SK-N-SH (cell line): Measurements from ENCODE around the gene CCDC93. TPM values are rescaled to one million over a fixed set of nuclear protein-coding genes. Genes with fewer than 3 reads are reported as not detected.

Experiments used
- CTCF ChIA-PET: fragments of 300-600, 350-600 bp; formaldehyde crosslinking; extraction: SDS; loops from one replicate; lab custom pipeline; 2021; lab: Yijun Ruan, JAX
- POLR2A ChIA-PET: fragments of 350-600 bp; sonication (Branson Sonifier 250); formaldehyde crosslinking; extraction: SDS; loops from one replicate; lab custom pipeline; 2020; ENCODE audit warnings: antibody characterized with exemption, inconsistent platforms; lab: Yijun Ruan, JAX
- DNase-seq: peaks from one replicate; pipeline ENCODE4 v3.0.0; 2012
- H2AFZ ChIP-seq: fragments of 200-600 bp; sonication (generic); 2 replicates; pipeline ENCODE4 v1.8.1; 2016; ENCODE audit warnings: antibody characterized with exemption, mild to moderate bottlenecking, low read depth
- H3F3A ChIP-seq: fragments of 200-600 bp; sonication (generic); replicated peaks from 2 replicates; pipeline ENCODE3; 2016; ENCODE audit warnings: antibody characterized with exemption, mild to moderate bottlenecking; ENCODE audit not compliant: insufficient read depth
- H3K27ac ChIP-seq, 2 experiments: fragments of 200-500 bp in 1 of 2; fragments of 200-600 bp in 1 of 2; sonication (Bioruptor generic) in 1 of 2; sonication (generic), shearing (Covaris generic) in 1 of 2; 2 replicates each; pipeline versions ENCODE4 v1.5.1 to v1.6.1; 2014 to 2016; ENCODE audit warnings: low read depth in 2 of 2, inconsistent platforms in 1 of 2, low read length in 1 of 2, mild to moderate bottlenecking in 1 of 2, mixed read lengths in 1 of 2
- H3K27me3 ChIP-seq: fragments of 200-600 bp; sonication (generic), shearing (Covaris generic); 2 replicates; pipeline ENCODE4 v1.6.1; 2016; ENCODE audit warnings: mixed run types; ENCODE audit not compliant: insufficient read depth
- H3K36me3 ChIP-seq, 2 experiments: fragments of 200-500 bp in 1 of 2; fragments of 200-600 bp in 1 of 2; sonication (Bioruptor generic) in 1 of 2; sonication (generic) in 1 of 2; replicated peaks in 1 of 2; 2 replicates each; pipeline versions ENCODE3 to v1.5.1; 2014 to 2016; ENCODE audit warnings: low read length in 1 of 2, mild to moderate bottlenecking in 1 of 2; ENCODE audit not compliant: insufficient read depth in 2 of 2, control insufficient read depth in 1 of 2
- H3K4me1 ChIP-seq, 2 experiments: fragments of 200-500 bp in 1 of 2; fragments of 200-600 bp in 1 of 2; sonication (Bioruptor generic) in 1 of 2; sonication (generic), shearing (Covaris generic) in 1 of 2; 2 replicates each; pipeline versions ENCODE4 v1.5.1 to v1.6.1; 2014 to 2016; ENCODE audit warnings: low read depth in 1 of 2, low read length in 1 of 2, mixed run types in 1 of 2; ENCODE audit not compliant: insufficient read depth in 2 of 2, control insufficient read depth in 1 of 2
- H3K4me2 ChIP-seq: fragments of 200-600 bp; sonication (generic), shearing (Covaris generic); 2 replicates; pipeline ENCODE4 v1.6.1; 2017; ENCODE audit warnings: mixed run types
- H3K4me3 ChIP-seq, 2 experiments: fragments of 200-500 bp in 1 of 2; fragments of 200-600 bp in 1 of 2; sonication (Bioruptor generic) in 1 of 2; sonication (generic), shearing (Covaris generic) in 1 of 2; 2 replicates each; pipeline versions ENCODE4 v1.5.1 to v1.8.1; 2014 to 2016; ENCODE audit warnings: low read depth in 2 of 2, inconsistent platforms in 1 of 2, low read length in 1 of 2, mild to moderate bottlenecking in 1 of 2, mixed read lengths in 1 of 2, moderate library complexity in 1 of 2
- H3K79me2 ChIP-seq: fragments of 200-600 bp; sonication (generic); 2 replicates; pipeline ENCODE4 v1.8.1; 2017; ENCODE audit warnings: mild to moderate bottlenecking; ENCODE audit not compliant: insufficient read depth
- H3K9ac ChIP-seq: fragments of 200-600 bp; sonication (generic); 2 replicates; pipeline ENCODE4 v1.6.1; 2017; ENCODE audit warnings: mixed run types
- H3K9me2 ChIP-seq: fragments of 200-600 bp; sonication (generic); 2 replicates; pipeline ENCODE4 v1.6.1; 2017; ENCODE audit warnings: mixed run types
- H3K9me3 ChIP-seq: fragments of 200-600 bp; sonication (generic); 2 replicates; pipeline ENCODE4 v1.6.1; 2017; ENCODE audit warnings: mixed run types, mild to moderate bottlenecking, moderate library complexity
- H4K20me1 ChIP-seq: fragments of 200-600 bp; sonication (generic); 2 replicates; pipeline ENCODE4 v1.6.1; 2017; ENCODE audit warnings: mild to moderate bottlenecking, mixed run types; ENCODE audit not compliant: insufficient read depth
- EZH2phosphoT487 ChIP-seq: fragments of 200-600 bp; sonication (generic); IDR thresholded peaks from 2 replicates; pipeline ENCODE4 v1.6.1; 2017; ENCODE audit warnings: low read depth, mixed run types, mild to moderate bottlenecking, antibody characterized with exemption, moderate library complexity, borderline replicate concordance
- FOSL2 ChIP-seq: IDR thresholded peaks from 2 replicates; pipeline ENCODE4 v1.4.0; 2012; ENCODE audit warnings: low read depth, mild to moderate bottlenecking, moderate library complexity, borderline replicate concordance
- FOXJ3 ChIP-seq: sonication (generic); formaldehyde crosslinking; IDR thresholded peaks from 2 replicates; pipeline ENCODE4 v1.5.1; 2020; ENCODE audit warnings: mild to moderate bottlenecking, missing genetic modification reagents
- GATA2 ChIP-seq: sonication (generic); formaldehyde crosslinking; IDR thresholded peaks from 2 replicates; pipeline ENCODE4 v1.5.0; 2020; ENCODE audit warnings: mild to moderate bottlenecking, missing genetic modification reagents
- MEF2A ChIP-seq: IDR thresholded peaks from 2 replicates; pipeline ENCODE4 v1.4.0; 2012; ENCODE audit warnings: low read depth, borderline replicate concordance
- MXI1 ChIP-seq: IDR thresholded peaks from 2 replicates; pipeline ENCODE4 v1.6.1; 2012; ENCODE audit warnings: mild to moderate bottlenecking, low read depth, low read length, improper control_type of control experiment
- NFIC ChIP-seq: IDR thresholded peaks from 2 replicates; pipeline ENCODE4 v1.4.0; 2012; ENCODE audit warnings: borderline replicate concordance
- RAD21 ChIP-seq: IDR thresholded peaks from 2 replicates; pipeline ENCODE4 v1.6.1; 2012; ENCODE audit warnings: mild to moderate bottlenecking, low read length
- RFX5 ChIP-seq: IDR thresholded peaks from 2 replicates; pipeline ENCODE4 v1.6.1; 2012; ENCODE audit warnings: mild to moderate bottlenecking, improper control_type of control experiment, low read length
- SMC3 ChIP-seq: IDR thresholded peaks from 2 replicates; pipeline ENCODE4 v1.6.1; 2012; ENCODE audit warnings: low read depth, low read length, improper control_type of control experiment
- TAF1 ChIP-seq: IDR thresholded peaks from 2 replicates; pipeline ENCODE4 v1.6.1; 2012; ENCODE audit warnings: low read depth, mild to moderate bottlenecking, low read length, moderate library complexity, borderline replicate concordance
- YY1 ChIP-seq: IDR thresholded peaks from 2 replicates; pipeline ENCODE4 v1.4.0; 2012; ENCODE audit warnings: low read depth, mild to moderate bottlenecking
- WGBS: methylation state at CpG from one replicate; pipeline ENCODE4 v1.1.6; 2017; ENCODE audit warnings: low lambda C conversion rate; 5-methylcytosine and 5-hydroxymethylcytosine counted together
- polyA plus RNA-seq, 3 experiments: library from polyadenylated mRNA; depleted of rRNA; stranded (reverse); fragments of >200 nt; gene quantifications; 2 replicates each; pipeline ENCODE4 v1.2.3, GENCODE V29; 2012
- TF ChIP-seq, protein P1 (sequence below): fragments of 150-350 bp; IDR thresholded peaks from 2 replicates; pipeline ENCODE4 v1.6.1; 2016; ENCODE audit warnings: mild to moderate bottlenecking, low read depth, low read length
- TF ChIP-seq, protein P2 (sequence below): IDR thresholded peaks from 2 replicates; pipeline ENCODE4 v1.6.1; 2012; ENCODE audit warnings: mild to moderate bottlenecking, low read depth, low read length, moderate library complexity
- TF ChIP-seq, protein P3 (sequence below): IDR thresholded peaks from 2 replicates; pipeline ENCODE4 v1.4.0; 2012; ENCODE audit warnings: low read depth
- TF ChIP-seq, protein P4 (sequence below): IDR thresholded peaks from 2 replicates; pipeline ENCODE4 v1.4.0; 2012; ENCODE audit warnings: low read depth, borderline replicate concordance
- TF ChIP-seq, protein P5 (sequence below): fragments of 200-600 bp; sonication (generic); IDR thresholded peaks from 2 replicates; pipeline ENCODE4 v1.6.1; 2017; ENCODE audit warnings: antibody characterized with exemption, mild to moderate bottlenecking, moderate library complexity

The CCDC93 gene
- polyA plus RNA-seq, 1 of the 3 experiments (the other 2 are of a cell fraction), result 11.7 TPM

DNA sequence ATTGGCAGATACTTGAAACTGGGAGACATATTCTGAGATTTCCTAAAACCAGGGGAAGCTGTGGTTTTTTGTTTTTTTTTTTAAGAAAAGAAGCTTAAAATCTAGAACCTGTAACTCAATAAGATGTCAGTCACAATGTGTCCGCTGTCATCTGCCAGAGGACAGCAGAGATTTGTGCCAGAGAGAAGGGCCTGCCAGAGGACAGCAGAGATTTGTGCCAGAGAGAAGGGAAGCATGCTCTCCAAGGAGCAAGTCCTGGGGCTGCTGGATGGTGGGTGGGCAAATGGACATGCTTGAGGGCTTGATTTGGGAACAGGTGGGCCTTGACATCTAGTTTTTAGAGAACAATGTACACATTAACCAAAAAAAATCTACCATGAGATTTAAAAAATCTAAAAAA, 77.9 kb downstream of the CCDC93 start:
- H3K36me3 ChIP-seq, result peaks cover 71 to 100% of the 10 kb centered on the region in 2 experiments
- TF ChIP-seq RAD21, result no peak
- TF ChIP-seq, protein P1, sequence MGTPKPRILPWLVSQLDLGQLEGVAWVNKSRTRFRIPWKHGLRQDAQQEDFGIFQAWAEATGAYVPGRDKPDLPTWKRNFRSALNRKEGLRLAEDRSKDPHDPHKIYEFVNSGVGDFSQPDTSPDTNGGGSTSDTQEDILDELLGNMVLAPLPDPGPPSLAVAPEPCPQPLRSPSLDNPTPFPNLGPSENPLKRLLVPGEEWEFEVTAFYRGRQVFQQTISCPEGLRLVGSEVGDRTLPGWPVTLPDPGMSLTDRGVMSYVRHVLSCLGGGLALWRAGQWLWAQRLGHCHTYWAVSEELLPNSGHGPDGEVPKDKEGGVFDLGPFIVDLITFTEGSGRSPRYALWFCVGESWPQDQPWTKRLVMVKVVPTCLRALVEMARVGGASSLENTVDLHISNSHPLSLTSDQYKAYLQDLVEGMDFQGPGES, result no peak
- TF ChIP-seq SMC3, result no peak
- TF ChIP-seq MXI1, result no peak
- TF ChIP-seq, protein P2, sequence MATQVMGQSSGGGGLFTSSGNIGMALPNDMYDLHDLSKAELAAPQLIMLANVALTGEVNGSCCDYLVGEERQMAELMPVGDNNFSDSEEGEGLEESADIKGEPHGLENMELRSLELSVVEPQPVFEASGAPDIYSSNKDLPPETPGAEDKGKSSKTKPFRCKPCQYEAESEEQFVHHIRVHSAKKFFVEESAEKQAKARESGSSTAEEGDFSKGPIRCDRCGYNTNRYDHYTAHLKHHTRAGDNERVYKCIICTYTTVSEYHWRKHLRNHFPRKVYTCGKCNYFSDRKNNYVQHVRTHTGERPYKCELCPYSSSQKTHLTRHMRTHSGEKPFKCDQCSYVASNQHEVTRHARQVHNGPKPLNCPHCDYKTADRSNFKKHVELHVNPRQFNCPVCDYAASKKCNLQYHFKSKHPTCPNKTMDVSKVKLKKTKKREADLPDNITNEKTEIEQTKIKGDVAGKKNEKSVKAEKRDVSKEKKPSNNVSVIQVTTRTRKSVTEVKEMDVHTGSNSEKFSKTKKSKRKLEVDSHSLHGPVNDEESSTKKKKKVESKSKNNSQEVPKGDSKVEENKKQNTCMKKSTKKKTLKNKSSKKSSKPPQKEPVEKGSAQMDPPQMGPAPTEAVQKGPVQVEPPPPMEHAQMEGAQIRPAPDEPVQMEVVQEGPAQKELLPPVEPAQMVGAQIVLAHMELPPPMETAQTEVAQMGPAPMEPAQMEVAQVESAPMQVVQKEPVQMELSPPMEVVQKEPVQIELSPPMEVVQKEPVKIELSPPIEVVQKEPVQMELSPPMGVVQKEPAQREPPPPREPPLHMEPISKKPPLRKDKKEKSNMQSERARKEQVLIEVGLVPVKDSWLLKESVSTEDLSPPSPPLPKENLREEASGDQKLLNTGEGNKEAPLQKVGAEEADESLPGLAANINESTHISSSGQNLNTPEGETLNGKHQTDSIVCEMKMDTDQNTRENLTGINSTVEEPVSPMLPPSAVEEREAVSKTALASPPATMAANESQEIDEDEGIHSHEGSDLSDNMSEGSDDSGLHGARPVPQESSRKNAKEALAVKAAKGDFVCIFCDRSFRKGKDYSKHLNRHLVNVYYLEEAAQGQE, result no peak
- no peak for TF ChIP-seq MEF2A
- TF ChIP-seq, protein P3, sequence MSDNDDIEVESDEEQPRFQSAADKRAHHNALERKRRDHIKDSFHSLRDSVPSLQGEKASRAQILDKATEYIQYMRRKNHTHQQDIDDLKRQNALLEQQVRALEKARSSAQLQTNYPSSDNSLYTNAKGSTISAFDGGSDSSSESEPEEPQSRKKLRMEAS, result no peak
- TF ChIP-seq NFIC, result no peak
- no peak for TF ChIP-seq YY1
- TF ChIP-seq, protein P4, sequence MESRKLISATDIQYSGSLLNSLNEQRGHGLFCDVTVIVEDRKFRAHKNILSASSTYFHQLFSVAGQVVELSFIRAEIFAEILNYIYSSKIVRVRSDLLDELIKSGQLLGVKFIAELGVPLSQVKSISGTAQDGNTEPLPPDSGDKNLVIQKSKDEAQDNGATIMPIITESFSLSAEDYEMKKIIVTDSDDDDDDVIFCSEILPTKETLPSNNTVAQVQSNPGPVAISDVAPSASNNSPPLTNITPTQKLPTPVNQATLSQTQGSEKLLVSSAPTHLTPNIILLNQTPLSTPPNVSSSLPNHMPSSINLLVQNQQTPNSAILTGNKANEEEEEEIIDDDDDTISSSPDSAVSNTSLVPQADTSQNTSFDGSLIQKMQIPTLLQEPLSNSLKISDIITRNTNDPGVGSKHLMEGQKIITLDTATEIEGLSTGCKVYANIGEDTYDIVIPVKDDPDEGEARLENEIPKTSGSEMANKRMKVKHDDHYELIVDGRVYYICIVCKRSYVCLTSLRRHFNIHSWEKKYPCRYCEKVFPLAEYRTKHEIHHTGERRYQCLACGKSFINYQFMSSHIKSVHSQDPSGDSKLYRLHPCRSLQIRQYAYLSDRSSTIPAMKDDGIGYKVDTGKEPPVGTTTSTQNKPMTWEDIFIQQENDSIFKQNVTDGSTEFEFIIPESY, result no peak
- TF ChIP-seq, protein P5, sequence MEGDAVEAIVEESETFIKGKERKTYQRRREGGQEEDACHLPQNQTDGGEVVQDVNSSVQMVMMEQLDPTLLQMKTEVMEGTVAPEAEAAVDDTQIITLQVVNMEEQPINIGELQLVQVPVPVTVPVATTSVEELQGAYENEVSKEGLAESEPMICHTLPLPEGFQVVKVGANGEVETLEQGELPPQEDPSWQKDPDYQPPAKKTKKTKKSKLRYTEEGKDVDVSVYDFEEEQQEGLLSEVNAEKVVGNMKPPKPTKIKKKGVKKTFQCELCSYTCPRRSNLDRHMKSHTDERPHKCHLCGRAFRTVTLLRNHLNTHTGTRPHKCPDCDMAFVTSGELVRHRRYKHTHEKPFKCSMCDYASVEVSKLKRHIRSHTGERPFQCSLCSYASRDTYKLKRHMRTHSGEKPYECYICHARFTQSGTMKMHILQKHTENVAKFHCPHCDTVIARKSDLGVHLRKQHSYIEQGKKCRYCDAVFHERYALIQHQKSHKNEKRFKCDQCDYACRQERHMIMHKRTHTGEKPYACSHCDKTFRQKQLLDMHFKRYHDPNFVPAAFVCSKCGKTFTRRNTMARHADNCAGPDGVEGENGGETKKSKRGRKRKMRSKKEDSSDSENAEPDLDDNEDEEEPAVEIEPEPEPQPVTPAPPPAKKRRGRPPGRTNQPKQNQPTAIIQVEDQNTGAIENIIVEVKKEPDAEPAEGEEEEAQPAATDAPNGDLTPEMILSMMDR, result no peak
- TF ChIP-seq FOSL2, result no peak
- TF ChIP-seq FOXJ3 (CRISPR knock-in tag), result no peak
- TF ChIP-seq GATA2 (CRISPR knock-in tag), result no peak
- no peak for TF ChIP-seq EZH2phosphoT487
- no peak for TF ChIP-seq TAF1
- TF ChIP-seq RFX5, result no peak
- TF ChIP-seq, all 33 proteins: peak for 0
- ChIA-PET CTCF (no interaction called here), POLR2A (no interaction called here)
- no peak overlapping the region for H3K4me3 ChIP-seq
- no peaks in the 10 kb centered on the region for H3K9me3 ChIP-seq
- H3K79me2 ChIP-seq, result no peaks in the 10 kb centered on the region
- H3F3A ChIP-seq, result no peaks in the 10 kb centered on the region
- no peaks in the 10 kb centered on the region for H3K4me1 ChIP-seq
- H4K20me1 ChIP-seq, result no peaks in the 10 kb centered on the region
- no peaks in the 10 kb centered on the region for H3K9me2 ChIP-seq
- H3K27me3 ChIP-seq, result no peaks in the 10 kb centered on the region
- H3K27ac ChIP-seq, result no peak overlapping the region
- H3K9ac ChIP-seq, result no peak overlapping the region
- no peak for DNase-seq
- H3K4me2 ChIP-seq, result no peak overlapping the region
- WGBS, result 0% methylated on average over 1 of the region's 1 CpG
- H2AFZ ChIP-seq, result no peak overlapping the region
